Lower lobe of right lung (tissue), 2 donors: ENCODE data around the gene SPIN1. TPM values are rescaled to one million over a fixed set of nuclear protein-coding genes. Genes with fewer than 3 reads are reported as not detected.

Experiments
- ATAC-seq, 2 donors: fragments of 200-7000 bp; cut with Tn5 transposase; one replicate each; pipeline ENCODE4 v1.9.1; 2020 to 2022; ENCODE audit warnings: mild to moderate bottlenecking in 2 of 2, moderate library complexity in 2 of 2
- DNase-seq: peaks from one replicate; pipeline ENCODE4 v3.0.0-alpha.2; 2020
- H3K27ac ChIP-seq: fragments of 200-600 bp; one replicate; pipeline ENCODE4 v1.8.0; 2022
- H3K27me3 ChIP-seq: fragments of 200-600 bp; one replicate; pipeline ENCODE4 v1.8.0; 2022; ENCODE audit warnings: low read depth
- H3K36me3 ChIP-seq: fragments of 200-600 bp; one replicate; pipeline ENCODE4 v1.8.0; 2022; ENCODE audit warnings: mild to moderate bottlenecking
- H3K4me1 ChIP-seq: fragments of 200-600 bp; one replicate; pipeline ENCODE4 v1.8.0; 2022
- H3K4me3 ChIP-seq: fragments of 200-600 bp; one replicate; pipeline ENCODE4 v1.8.0; 2022; ENCODE audit warnings: mild to moderate bottlenecking
- H3K9me3 ChIP-seq: fragments of 200-600 bp; one replicate; pipeline ENCODE4 v1.8.0; 2022
- intact Hi-C: fragments of 100-400 bp; cut with DNase I; formaldehyde crosslinking; loops from one replicate; pipeline ENCODE4 v1.11.0; 2022
- total RNA-seq: library from RNA; stranded (reverse); fragmentation: NEBNext Ultra II Directional; extraction: Animal tissue kit (Norgen Biotek cat#: 25700); gene quantifications from one replicate; pipeline ENCODE4 v1.2.1, GENCODE V29; 2021
- TF ChIP-seq, protein P1 (sequence below): fragments of 200-600 bp; IDR thresholded peaks from one replicate; pipeline ENCODE4 v1.8.0; 2022; ENCODE audit warnings: antibody characterized with exemption, mild to moderate bottlenecking
- donor health status: DM: no; HTN: yes; CAD: no; lungs with severe emphysema.

SPIN1 gene
- total RNA-seq, 1 donor from 2014 or later: 59.5 TPM

DNA sequence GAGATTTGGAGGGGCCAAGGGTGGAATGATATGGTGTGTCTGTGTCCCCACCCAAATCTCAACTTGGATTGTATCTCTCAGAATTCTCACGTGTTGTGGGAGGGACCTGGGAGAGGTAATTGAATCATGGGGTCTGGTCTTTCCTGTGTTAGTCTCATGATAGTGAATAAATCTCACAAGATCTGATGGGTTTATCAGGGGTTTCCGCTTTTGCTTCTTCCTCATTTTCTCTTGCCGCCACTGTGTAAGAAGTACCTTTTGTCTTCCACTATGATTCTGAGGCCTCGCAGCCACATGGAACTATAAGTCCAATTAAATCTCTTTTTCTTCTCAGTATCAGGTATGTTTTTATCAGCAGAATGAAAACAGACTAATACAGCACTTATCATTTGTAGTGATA lies 29.5 kb upstream of the SPIN1 start:
- Histone ChIP-seq H3K27me3 (no peaks in the 10 kb centered on the region), H3K27ac (no peak overlapping the region), H3K36me3 (no peaks in the 10 kb centered on the region), H3K4me1 (no peaks in the 10 kb centered on the region), H3K4me3 (no peak overlapping the region), H3K9me3 (peaks cover 4% of the 10 kb centered on the region)
- TF ChIP-seq, protein P1, sequence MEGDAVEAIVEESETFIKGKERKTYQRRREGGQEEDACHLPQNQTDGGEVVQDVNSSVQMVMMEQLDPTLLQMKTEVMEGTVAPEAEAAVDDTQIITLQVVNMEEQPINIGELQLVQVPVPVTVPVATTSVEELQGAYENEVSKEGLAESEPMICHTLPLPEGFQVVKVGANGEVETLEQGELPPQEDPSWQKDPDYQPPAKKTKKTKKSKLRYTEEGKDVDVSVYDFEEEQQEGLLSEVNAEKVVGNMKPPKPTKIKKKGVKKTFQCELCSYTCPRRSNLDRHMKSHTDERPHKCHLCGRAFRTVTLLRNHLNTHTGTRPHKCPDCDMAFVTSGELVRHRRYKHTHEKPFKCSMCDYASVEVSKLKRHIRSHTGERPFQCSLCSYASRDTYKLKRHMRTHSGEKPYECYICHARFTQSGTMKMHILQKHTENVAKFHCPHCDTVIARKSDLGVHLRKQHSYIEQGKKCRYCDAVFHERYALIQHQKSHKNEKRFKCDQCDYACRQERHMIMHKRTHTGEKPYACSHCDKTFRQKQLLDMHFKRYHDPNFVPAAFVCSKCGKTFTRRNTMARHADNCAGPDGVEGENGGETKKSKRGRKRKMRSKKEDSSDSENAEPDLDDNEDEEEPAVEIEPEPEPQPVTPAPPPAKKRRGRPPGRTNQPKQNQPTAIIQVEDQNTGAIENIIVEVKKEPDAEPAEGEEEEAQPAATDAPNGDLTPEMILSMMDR: no peak
- ATAC-seq: no peak
- no peak for DNase-seq
- intact Hi-C loops: no loop called here

DNA sequence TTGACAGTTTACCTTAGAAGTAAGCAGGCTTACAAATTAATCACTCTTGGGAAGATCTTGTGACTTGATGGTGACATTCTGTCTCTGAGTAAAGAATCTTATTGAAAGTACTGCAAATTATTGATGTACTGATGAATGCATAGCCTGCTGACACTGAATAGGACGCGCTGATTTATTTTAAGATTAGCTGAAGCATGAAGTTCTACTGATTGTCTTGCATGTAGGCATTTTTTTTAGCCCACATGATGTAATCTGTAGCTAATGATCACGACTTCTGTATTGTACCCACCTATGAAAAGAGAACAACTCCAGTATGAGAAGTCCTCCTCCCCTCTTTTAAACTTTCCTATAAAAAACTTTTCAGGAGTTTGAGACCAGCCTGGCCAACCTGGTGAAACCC lies 28.3 kb upstream of the SPIN1 start:
- intact Hi-C loops: no loop called here
- ATAC-seq: no peak
- TF ChIP-seq, protein P1: no peak
- no peaks in the 10 kb centered on the region for H3K27me3 ChIP-seq
- no peak overlapping the region for H3K4me3 ChIP-seq
- no peaks in the 10 kb centered on the region for H3K9me3 ChIP-seq
- H3K4me1 ChIP-seq: no peaks in the 10 kb centered on the region
- H3K36me3 ChIP-seq: no peaks in the 10 kb centered on the region
- no peak overlapping the region for H3K27ac ChIP-seq
- DNase-seq: no peak

DNA sequence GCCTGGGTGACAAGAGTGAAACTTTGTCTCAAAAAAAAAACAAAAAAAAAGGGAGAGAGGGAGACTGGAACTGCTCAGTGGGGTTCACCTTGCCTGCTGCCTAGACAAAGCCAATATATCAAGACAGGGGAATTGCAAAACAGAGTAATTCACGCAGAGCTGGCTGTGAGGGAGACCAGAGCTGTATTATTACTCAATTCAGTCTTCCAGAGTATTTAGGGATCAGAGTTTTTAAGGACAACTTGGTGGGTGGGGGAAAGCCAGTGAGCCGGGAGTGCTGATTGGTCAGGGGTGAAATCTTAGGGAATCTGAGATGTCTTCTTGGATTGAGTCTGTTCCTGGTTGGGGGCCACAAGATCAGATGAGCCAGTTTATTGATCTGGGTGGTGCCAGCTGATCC lies 25.6 kb upstream of the SPIN1 start:
- ATAC-seq (no peak), DNase-seq (no peak)
- Histone ChIP-seq H3K36me3 (no peaks in the 10 kb centered on the region), H3K27ac (no peak overlapping the region), H3K27me3 (no peaks in the 10 kb centered on the region), H3K4me3 (no peak overlapping the region), H3K9me3 (peaks cover 2% of the 10 kb centered on the region), H3K4me1 (no peaks in the 10 kb centered on the region)
- intact Hi-C loops: no loop called here
- TF ChIP-seq, protein P1: no peak

DNA sequence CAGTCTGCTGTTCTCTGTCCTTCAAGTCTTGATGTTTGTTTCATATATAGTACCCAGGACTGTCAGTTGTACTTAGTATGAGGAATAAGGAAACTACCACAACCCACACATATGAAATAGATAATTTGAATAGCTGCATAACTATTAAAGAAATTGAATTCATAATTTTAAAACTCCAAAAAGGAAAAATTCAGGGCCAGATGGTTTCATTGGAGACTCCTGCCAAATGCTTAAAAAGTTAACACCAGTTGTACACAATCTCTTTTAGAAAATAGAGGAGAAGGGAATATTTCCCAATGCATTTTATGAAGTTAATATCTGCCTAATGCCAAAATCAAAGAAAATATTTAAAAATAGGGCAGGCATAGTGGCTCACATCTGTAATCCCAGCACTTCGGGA lies 24.6 kb upstream of the SPIN1 start:
- Histone ChIP-seq H3K27ac (no peak overlapping the region), H3K27me3 (no peaks in the 10 kb centered on the region), H3K9me3 (peaks cover 9% of the 10 kb centered on the region), H3K4me3 (no peak overlapping the region), H3K36me3 (no peaks in the 10 kb centered on the region), H3K4me1 (no peaks in the 10 kb centered on the region)
- intact Hi-C loops: no loop called here
- no peak for DNase-seq
- no peak for ATAC-seq
- TF ChIP-seq, protein P1: no peak

DNA sequence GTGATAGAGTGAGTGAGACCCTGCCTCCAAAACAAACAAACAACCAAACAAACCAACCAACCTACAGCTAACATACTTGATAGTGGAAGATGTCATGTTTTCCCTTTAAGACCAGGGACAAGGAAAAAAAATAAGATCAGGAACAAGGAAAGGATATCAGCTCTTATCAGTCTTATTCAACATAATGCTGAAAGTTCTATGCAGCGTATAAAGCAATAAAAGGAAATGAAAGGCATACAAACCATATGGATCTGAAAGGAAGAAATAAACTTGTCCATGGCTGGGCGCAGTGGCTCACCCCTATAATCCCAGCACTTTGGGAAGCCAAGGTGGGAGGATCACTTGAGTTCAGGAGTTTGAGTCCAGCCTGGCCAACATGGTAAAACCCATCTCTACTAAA lies 23.5 kb upstream of the SPIN1 start:
- Histone ChIP-seq H3K27me3 (no peaks in the 10 kb centered on the region), H3K27ac (no peak overlapping the region), H3K4me3 (no peak overlapping the region), H3K4me1 (no peaks in the 10 kb centered on the region), H3K36me3 (no peaks in the 10 kb centered on the region), H3K9me3 (peaks cover 9% of the 10 kb centered on the region)
- intact Hi-C loops: no loop called here
- TF ChIP-seq, protein P1: no peak
- ATAC-seq (no peak), DNase-seq (no peak)

DNA sequence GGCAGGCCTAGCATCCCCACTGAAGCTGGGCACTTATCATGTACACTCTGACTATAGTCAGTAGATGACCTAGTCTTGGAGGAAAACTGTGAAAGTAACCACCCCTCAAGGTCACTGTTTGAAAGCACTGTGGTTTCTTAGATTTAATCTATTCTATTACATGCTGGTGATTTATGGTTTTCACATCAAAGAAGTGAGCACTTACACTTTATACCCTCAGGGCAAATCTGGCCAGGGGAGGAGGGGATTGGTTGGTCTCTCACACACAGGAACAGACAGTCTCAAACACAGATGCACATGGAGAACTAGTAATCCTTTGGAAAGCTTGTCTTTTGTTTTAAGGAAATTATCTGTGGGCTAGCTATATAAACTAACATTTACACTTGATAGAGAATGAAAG lies 17.9 kb upstream of the SPIN1 start:
- DNase-seq: no peak
- no peaks in the 10 kb centered on the region for H3K27me3 ChIP-seq
- ATAC-seq: no peak
- H3K9me3 ChIP-seq: peaks cover 9% of the 10 kb centered on the region
- intact Hi-C loops: no loop called here
- TF ChIP-seq, protein P1: no peak
- no peaks in the 10 kb centered on the region for H3K4me1 ChIP-seq
- H3K4me3 ChIP-seq: no peak overlapping the region
- H3K27ac ChIP-seq: no peak overlapping the region
- H3K36me3 ChIP-seq: no peaks in the 10 kb centered on the region
